ENCODE measurements around the gene INHBC. TPM values are rescaled to one million over a fixed set of nuclear protein-coding genes. Genes with fewer than 3 reads are reported as not detected.

The INHBC gene, protein sequence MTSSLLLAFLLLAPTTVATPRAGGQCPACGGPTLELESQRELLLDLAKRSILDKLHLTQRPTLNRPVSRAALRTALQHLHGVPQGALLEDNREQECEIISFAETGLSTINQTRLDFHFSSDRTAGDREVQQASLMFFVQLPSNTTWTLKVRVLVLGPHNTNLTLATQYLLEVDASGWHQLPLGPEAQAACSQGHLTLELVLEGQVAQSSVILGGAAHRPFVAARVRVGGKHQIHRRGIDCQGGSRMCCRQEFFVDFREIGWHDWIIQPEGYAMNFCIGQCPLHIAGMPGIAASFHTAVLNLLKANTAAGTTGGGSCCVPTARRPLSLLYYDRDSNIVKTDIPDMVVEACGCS
- total RNA-seq: not detected in 2 replicates

GRCh38 chr12:57434517-57435223, at the start of gene INHBC:
TSS of gene INHBC (plus strand) at chr12:57434784. CDS start at chr12:57434887, 103 bp downstream.

DNA sequence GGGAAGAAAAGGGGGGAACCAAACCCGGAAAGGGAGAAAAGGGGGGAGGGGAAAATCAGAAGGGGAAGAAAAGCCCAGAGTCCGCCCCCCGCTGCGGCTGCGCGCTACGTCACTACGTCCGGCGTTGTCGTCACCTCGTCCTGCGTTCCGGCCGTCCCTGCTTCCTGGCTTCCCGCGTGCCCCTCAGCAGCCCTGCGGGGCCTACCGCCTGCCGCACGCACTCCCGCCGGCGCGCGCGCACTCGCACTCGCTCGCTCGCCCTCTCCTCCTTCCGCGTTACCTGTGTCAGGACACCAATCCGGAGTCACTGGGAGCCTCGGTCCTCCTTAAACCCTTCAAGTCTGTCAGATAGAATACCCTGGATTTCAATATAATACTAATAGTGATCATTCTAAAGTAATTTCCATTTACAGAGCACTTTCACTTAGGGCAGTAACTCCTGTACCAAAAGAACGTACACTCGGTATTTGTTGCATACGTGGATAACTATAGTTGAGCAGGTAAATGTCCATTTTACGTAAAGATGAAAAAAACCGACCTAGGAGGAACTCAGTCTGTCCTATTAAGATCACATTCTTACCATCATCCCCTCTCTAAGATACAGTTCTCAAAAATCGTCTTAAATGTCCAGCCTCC, 3.5 kb upstream of the INHBC start, which contains the start of gene R3HDM2:
R3HDM2 (minus strand) TSS at position 113 of the 636 bp plus-strand sequence. CDS start 120,615 bp downstream, outside the sequence.

GRCh38 chr12:57454566-57455373, 20.2 kb downstream of the INHBC start, which contains the start of gene INHBE:
TSS of gene INHBE (plus strand) at chr12:57455307. CDS start at chr12:57455537, 230 bp downstream.

DNA sequence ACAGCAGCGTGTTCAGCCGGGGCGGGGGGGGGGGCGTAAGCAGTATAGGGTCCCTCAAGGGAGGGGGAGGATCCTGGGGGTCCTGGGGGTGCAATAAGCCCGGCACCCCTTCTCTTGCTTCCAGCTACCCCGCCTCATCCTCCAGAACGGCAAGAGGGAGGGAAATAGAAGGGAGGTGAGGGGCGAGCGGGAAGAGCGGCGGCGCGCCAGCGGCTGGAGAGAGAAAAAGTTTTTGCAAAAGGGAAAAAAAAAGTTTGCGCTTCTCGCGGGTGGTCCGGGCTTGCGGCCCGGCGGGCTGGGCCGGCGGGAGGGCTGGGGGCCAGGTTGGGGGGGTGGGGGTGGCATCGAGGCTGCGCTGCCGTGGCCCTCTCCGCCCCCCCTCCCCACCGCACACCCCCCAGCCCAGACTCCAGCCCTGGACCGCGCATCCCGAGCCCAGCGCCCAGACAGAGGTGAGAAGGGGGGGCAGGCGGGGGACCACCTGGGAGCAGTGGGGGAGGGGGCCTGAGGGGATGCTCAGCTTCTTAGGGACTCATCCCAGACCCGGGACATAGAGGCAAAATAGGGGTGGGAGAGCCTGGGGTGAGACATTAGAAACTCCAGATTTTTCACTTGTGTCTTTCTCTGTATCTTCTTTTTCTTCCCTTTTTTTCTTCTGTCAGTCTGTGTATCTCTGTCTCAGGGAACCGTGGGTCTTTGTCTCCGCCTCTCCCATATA, 25.3 kb downstream of the INHBC start, which contains the start of gene GLI1:
GLI1 (plus strand) TSS at position 36 of the 718 bp plus-strand sequence. CDS start 3,907 bp downstream, outside the sequence.

DNA sequence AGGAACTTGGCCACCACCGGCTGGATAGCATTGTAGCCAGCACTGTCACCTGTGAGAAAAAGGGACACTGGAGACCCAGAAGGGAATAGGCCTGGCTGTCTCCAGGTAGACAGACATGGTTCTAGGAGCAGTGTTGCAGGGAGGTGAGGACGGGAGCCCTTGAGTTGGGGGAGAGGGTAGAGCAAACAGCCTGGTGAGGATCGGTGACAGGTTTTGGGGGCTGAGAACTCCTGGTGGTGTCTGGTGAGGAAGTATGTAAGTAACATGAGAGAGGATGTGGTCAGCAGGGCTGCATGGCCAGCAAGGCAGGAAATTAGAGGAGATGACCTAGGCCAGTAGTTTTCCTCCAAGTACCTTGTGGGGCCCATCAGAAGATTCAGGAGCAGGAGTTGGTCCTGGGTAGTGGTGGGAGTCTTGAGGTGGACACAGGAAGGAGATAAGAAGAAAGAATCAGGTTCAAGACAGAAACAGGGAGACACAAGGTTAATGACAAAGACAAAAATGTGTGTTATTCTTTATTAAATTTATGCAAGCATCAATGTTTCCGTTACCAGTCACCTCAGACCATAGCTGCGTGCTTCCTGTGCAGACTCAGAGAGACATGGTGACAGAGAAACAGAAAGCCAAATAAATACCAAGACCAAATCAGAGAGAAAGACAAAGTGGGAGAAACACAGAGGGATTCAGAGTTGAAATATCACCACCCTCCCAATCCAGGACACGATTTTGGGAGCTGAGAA, 45.0 kb downstream of the INHBC start, which contains the start of gene ARHGAP9:
ARHGAP9 (minus strand) TSS at position 491 of the 740 bp plus-strand sequence; CDS start at position 31, 460 bp downstream.

DNA sequence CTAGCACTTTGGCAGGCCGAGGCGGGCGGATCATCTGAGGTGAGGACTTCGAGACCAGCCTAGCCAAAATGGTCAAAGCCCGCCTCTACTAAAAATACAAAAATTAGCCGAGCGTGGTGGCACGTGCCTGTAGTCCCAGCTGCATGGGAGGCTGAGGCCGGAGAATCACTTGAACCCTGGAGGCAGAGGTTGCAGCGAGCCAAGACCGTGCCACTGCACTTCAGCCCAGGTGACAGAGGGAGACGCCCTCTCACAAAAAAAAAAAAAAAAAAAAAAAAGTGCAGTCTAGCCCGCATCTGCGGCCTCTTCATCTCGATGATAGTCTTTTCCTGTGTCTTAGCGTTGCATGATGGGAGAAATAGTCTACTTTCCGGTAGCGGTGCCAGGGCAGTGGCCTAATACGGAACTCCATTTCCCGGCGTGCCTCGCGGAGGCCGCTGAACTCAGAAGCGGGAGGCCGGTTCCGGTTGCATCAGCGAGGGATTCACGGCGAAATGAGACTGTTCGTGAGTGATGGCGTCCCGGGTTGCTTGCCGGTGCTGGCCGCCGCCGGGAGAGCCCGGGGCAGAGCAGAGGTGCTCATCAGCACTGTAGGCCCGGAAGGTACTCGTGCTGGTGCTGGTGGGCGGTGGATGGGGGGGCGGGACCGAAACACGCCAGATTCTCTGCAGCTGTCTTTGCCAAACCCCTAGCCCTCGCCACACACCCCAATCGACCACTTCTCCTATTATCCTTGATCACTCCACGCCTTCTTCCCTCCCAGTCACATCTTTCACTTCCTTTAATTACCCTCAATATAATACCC, 53.2 kb downstream of the INHBC start, which contains the start of gene MARS1:
MARS1 (plus strand) TSS at position 472 of the 805 bp plus-strand sequence; CDS start at position 495, 23 bp downstream.

Small RNA genes within 50 kb of the gene (small RNA-seq; reads per million reads assigned to genes)
- not detected for gene RNU6-879P (ENCODE audit: low replicate concordance)

Other genes starting within 250 kb of the INHBC start
- 1.4 and 1.8 TPM in 2 replicates for gene NXPH4, start 218.0 kb upstream of the INHBC start, total RNA-seq
- gene SHMT2, start 205.1 kb upstream of the INHBC start, total RNA-seq: 254 and 673 TPM in 2 replicates
- 0.43 and 0.66 TPM in 2 replicates for gene STAC3, start 183.6 kb upstream of the INHBC start, total RNA-seq
- gene R3HDM2, start 3.7 kb upstream of the INHBC start, total RNA-seq: 22.9 and 24.7 TPM in 2 replicates
- 0.43 and 5.7 TPM in 2 replicates for gene INHBE, start 20.5 kb downstream of the INHBC start, total RNA-seq
- gene GLI1, start 25.0 kb downstream of the INHBC start, total RNA-seq: 1.1 and 1.3 TPM in 2 replicates
- gene ARHGAP9, start 45.1 kb downstream of the INHBC start, total RNA-seq: 0.14 and 0.66 TPM in 2 replicates
- gene MARS1, start 53.3 kb downstream of the INHBC start, total RNA-seq: 174 and 327 TPM in 2 replicates
- gene DDIT3, start 85.7 kb downstream of the INHBC start, total RNA-seq: 12.7 and 433 TPM in 2 replicates
- gene MBD6, start 88.0 kb downstream of the INHBC start, total RNA-seq: 7.0 and 12.5 TPM in 2 replicates
- gene DCTN2, start 112.4 kb downstream of the INHBC start, total RNA-seq: 106 and 107 TPM in 2 replicates
- gene KIF5A, start 115.3 kb downstream of the INHBC start, total RNA-seq: under 0.01 and 0.14 TPM in 2 replicates
- gene PIP4K2C, start 156.4 kb downstream of the INHBC start, total RNA-seq: 30.6 and 31.4 TPM in 2 replicates
- gene DTX3, start 170.0 kb downstream of the INHBC start, total RNA-seq: 21.2 and 22.5 TPM in 2 replicates
- gene ARHGEF25, start 176.7 kb downstream of the INHBC start, total RNA-seq: 9.0 and 9.8 TPM in 2 replicates
- 2.8 and 5.3 TPM in 2 replicates for gene B4GALNT1, start 198.4 kb downstream of the INHBC start, total RNA-seq